Spinal cord (tissue), 10 donors: ENCODE data around the gene ZNF880. TPM values are rescaled to one million over a fixed set of nuclear protein-coding genes. Genes with fewer than 3 reads are reported as not detected.
"Not testable (repeated sequence)": the region's sequence is repeated elsewhere in the genome, so short reads cannot be mapped to it uniquely, and the experiment has no call there.

Experiments used
- DNase-seq, 6 donors: peaks; one replicate each; pipeline versions ENCODE4 v3.0.0 to v3.0.0-alpha.2; 2013 to 2015; ENCODE audit warnings: low spot score in 6 of 6, low read depth in 4 of 6
- H3K27ac ChIP-seq: one replicate; pipeline ENCODE4 v1.5.1; 2013; ENCODE audit warnings: low read depth, low read length, control low read depth
- H3K27me3 ChIP-seq: one replicate; pipeline ENCODE4 v1.6.1; 2013; ENCODE audit warnings: low read length; ENCODE audit not compliant: control insufficient read depth, insufficient read depth
- H3K36me3 ChIP-seq: one replicate; pipeline ENCODE4 v1.6.1; 2013; ENCODE audit warnings: low read length; ENCODE audit not compliant: control insufficient read depth, insufficient read depth
- H3K4me1 ChIP-seq: one replicate; pipeline ENCODE4 v1.6.1; 2013; ENCODE audit warnings: low read length; ENCODE audit not compliant: control insufficient read depth, insufficient read depth
- H3K4me3 ChIP-seq: one replicate; pipeline ENCODE4 v1.5.1; 2013; ENCODE audit warnings: low read depth, low read length, control low read depth
- H3K9me3 ChIP-seq: one replicate; pipeline ENCODE4 v1.6.1; 2013; ENCODE audit warnings: low read length; ENCODE audit not compliant: control insufficient read depth, insufficient read depth
- WGBS: methylation state at CpG from one replicate; pipeline ENCODE4 v1.1.5; 2013; ENCODE audit warnings: missing lambda C conversion rate; ENCODE audit not compliant: insufficient coverage; 5-methylcytosine and 5-hydroxymethylcytosine counted together
- long read RNA-seq, 4 donors: transcript quantifications; one replicate each; lab custom pipeline, GENCODE V29; 2026
- polyA plus RNA-seq, 2 donors: library from polyadenylated mRNA; unstranded; fragments of 120-200 nt; gene quantifications; one replicate each; pipeline ENCODE4 v1.2.1, GENCODE V29; 2013; ENCODE audit not compliant: insufficient read length in 2 of 2
- total RNA-seq, 2 donors: library from RNA; depleted of rRNA in 1 of 2; stranded (reverse); fragments of 120-200 nt in 1 of 2; fragments of >200 nt in 1 of 2; gene quantifications; one replicate each; pipeline versions ENCODE4 v1.2.3 to v1.2.4, GENCODE V29; 2013 to 2014
- donor health status: healthy.

Gene ZNF880
- 10 to 100 TPM; 41.5 to 56.7 TPM for total RNA-seq
- 10 to 100 TPM; 14.9 to 26.2 TPM for polyA plus RNA-seq
- long read RNA-seq, donor 1, transcript ZNF880-202 (4 exons, 2,230 nt), result major isoform, 6 of 9 reads
- long read RNA-seq, donor 1, partial matches to known transcripts, result 0 of 9 reads
- long read RNA-seq, donor 1, other reads (novel, unspliced or antisense), result 0 of 9 reads
- long read RNA-seq, donor 2, partial matches to known transcripts, result 0 of 4 reads
- long read RNA-seq, donor 2, other reads (novel, unspliced or antisense), result 0 of 4 reads
- long read RNA-seq, donor 3, partial matches to known transcripts, result 0 of 6 reads
- long read RNA-seq, donor 3, other reads (novel, unspliced or antisense), result 0 of 6 reads
- long read RNA-seq, donor 4, transcript ZNF880-206 (4 exons, 953 nt), result major isoform, 8 of 12 reads
- long read RNA-seq, donor 4, partial matches to known transcripts, result 0 of 12 reads
- long read RNA-seq, donor 4, other reads (novel, unspliced or antisense), result 0 of 12 reads

GRCh38 chr19:52369559-52370340 is at the start of gene ZNF880:
Gene ZNF880 (plus strand): TSS chr19:52369923. CDS start chr19:52369966, 43 bp downstream.
- peak; percentile 93 to 99 (median 95) for DNase-seq
- no peaks in the 10 kb centered on the region for H3K4me1 ChIP-seq
- WGBS, result 0% methylated on average over 44 of the region's 52 CpGs
- H3K27me3 ChIP-seq, result no peaks in the 10 kb centered on the region
- peaks cover 26% of the 10 kb centered on the region for H3K36me3 ChIP-seq
- H3K9me3 ChIP-seq, result peaks cover 7% of the 10 kb centered on the region
- H3K27ac ChIP-seq, result peak within 1 kb of the TSS; percentile 98
- H3K4me3 ChIP-seq, result peak within 1 kb of the TSS; percentile 90

DNA sequence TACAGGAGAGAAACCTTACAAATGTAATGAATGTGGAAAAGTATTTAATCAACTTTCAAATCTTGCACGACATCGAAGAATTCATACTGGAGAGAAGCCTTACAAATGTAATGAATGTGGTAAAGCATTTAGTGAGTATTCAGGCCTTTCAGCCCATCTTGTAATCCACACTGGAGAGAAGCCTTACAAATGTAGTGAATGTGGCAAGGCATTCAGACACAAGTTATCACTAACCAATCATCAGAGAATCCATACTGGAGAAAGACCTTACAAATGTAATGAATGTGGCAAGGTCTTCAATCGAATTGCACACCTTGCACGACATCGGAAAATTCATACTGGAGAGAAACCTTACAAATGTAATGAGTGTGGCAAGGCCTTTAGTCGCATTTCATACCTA is 47.3 kb upstream of the ZNF880 start:
- Histone ChIP-seq H3K4me1 (no peaks in the 10 kb centered on the region), H3K4me3 (no peak overlapping the region), H3K9me3 (peaks cover 24% of the 10 kb centered on the region), H3K27me3 (no peaks in the 10 kb centered on the region), H3K27ac (no peak overlapping the region), H3K36me3 (peaks cover 12% of the 10 kb centered on the region)
- WGBS, result no CpG with 5 or more reads among the region's 6 CpGs
- DNase-seq, result no peak

DNA sequence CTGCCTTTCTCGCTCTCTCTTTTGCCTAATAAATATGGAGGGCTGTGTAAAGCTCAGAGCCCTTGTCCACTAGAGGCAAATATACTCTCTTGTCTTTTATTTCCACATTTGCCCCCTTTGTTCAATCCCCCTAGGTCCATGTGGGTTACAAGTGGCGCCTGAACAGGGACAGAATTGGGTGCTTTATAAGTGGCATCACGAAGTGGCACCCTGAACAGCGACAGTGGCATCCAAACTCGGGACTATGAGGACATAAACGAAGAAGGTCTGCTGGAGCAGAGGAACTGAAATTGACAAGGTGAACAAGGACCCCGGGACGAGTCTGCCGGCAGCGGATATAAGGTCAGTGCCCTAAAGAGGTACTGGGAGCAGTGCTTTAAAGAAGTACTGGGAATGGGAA is 38.0 kb upstream of the ZNF880 start:
- Histone ChIP-seq H3K27ac (no peak overlapping the region), H3K4me3 (no peak overlapping the region), H3K27me3 (no peaks in the 10 kb centered on the region), H3K4me1 (no peaks in the 10 kb centered on the region), H3K36me3 (no peaks in the 10 kb centered on the region), H3K9me3 (peaks cover 11% of the 10 kb centered on the region)
- no peak for DNase-seq
- 97% methylated on average over 9 of the region's 10 CpGs for WGBS

GRCh38 chr19:52335768-52336116 is 34.0 kb upstream of the ZNF880 start:
- H3K27ac ChIP-seq, result peak overlapping the region; percentile 36
- peaks cover 10% of the 10 kb centered on the region for H3K9me3 ChIP-seq
- no peaks in the 10 kb centered on the region for H3K27me3 ChIP-seq
- H3K4me3 ChIP-seq, result peak overlapping the region; percentile 85
- 39% methylated on average over 8 of the region's 9 CpGs for WGBS
- H3K4me1 ChIP-seq, result peaks cover 4% of the 10 kb centered on the region
- peaks cover 12% of the 10 kb centered on the region for H3K36me3 ChIP-seq
- DNase-seq, result no peak

GRCh38 chr19:52336117-52336790 is 33.5 kb upstream of the ZNF880 start, which contains the start of gene ZNF610:
Gene ZNF610 (plus strand): TSS chr19:52336243. CDS start chr19:52349173, 12,930 bp downstream.
- no peaks in the 10 kb centered on the region for H3K27me3 ChIP-seq
- peaks cover 12% of the 10 kb centered on the region for H3K36me3 ChIP-seq
- WGBS, result under 1% methylated on average over 55 of the region's 55 CpGs
- H3K9me3 ChIP-seq, result peaks cover 7% of the 10 kb centered on the region
- peaks cover 4% of the 10 kb centered on the region for H3K4me1 ChIP-seq
- peak; percentile 74 to 98 (median 90) for DNase-seq
- H3K4me3 ChIP-seq, result peak within 1 kb of the TSS; percentile 85
- peak within 1 kb of the TSS; percentile 83 for H3K27ac ChIP-seq

DNA sequence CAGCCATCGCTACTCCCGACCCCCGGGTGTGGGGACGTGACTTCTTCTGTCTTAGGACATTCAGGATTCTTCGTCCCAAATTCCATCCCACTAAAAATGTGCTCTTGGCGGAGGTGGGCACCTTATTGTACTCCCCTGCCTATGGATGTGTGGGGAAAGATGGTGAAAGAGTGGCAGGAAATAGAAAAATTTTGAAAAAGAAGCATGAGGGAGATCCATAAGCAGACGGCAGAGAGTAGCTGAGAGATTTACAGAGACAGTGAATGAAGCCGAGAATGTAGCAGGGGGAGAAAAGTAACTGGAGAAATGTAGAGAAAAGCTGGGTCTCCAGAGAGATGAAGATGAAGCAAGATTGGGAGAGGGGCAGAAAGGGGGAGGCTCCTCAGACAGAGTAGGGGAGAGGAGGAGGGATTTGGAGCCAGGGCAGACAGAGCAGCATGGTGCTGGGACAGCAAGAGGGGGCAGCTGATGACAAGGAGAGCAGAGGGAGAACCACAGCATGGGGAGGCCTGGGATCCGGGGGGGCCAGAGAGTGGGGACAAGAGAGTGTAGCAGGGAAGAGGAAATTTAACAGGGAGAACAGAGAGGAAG is 32.8 kb upstream of the ZNF880 start:
- Histone ChIP-seq H3K27ac (no peak overlapping the region), H3K9me3 (peaks cover 6% of the 10 kb centered on the region), H3K36me3 (peaks cover 17% of the 10 kb centered on the region), H3K4me3 (peak overlapping the region; percentile 85), H3K4me1 (peaks cover 4% of the 10 kb centered on the region), H3K27me3 (no peaks in the 10 kb centered on the region)
- WGBS, result 3% methylated on average over 5 of the region's 9 CpGs
- peak in 2 of 6 donors; percentile 15 to 38 for DNase-seq

- H3K27ac ChIP-seq, DNase-seq, H3K4me1 ChIP-seq, H3K9me3 ChIP-seq, H3K4me3 ChIP-seq, H3K27me3 ChIP-seq: not testable (repeated sequence)
- peaks cover 17% of the 10 kb centered on the region for H3K36me3 ChIP-seq
- 100% methylated on average over 3 of the region's 3 CpGs for WGBS
These were observed 30.7 kb upstream of the ZNF880 start for GRCh38 chr19:52339022-52339421.

- peak in 5 of 6 donors; percentile 50 to 93 (median 52) for DNase-seq
- WGBS, result 3% methylated on average over 7 of the region's 8 CpGs
- H3K4me1 ChIP-seq, result no peaks in the 10 kb centered on the region
- no peaks in the 10 kb centered on the region for H3K27me3 ChIP-seq
- H3K36me3 ChIP-seq, result peaks cover 23% of the 10 kb centered on the region
- no peak overlapping the region for H3K4me3 ChIP-seq
- no peaks in the 10 kb centered on the region for H3K9me3 ChIP-seq
- no peak overlapping the region for H3K27ac ChIP-seq
These were observed 26.2 kb upstream of the ZNF880 start for GRCh38 chr19:52343548-52343947.

GRCh38 chr19:52345162-52345561 is 24.6 kb upstream of the ZNF880 start:
- 88% methylated on average over 5 of the region's 6 CpGs for WGBS
- DNase-seq, result no peak
- Histone ChIP-seq H3K9me3 (no peaks in the 10 kb centered on the region), H3K4me1 (no peaks in the 10 kb centered on the region), H3K27me3 (no peaks in the 10 kb centered on the region), H3K4me3 (no peak overlapping the region), H3K36me3 (peaks cover 31% of the 10 kb centered on the region), H3K27ac (no peak overlapping the region)
